ENCODE measurements around the gene CCDC81.
"Not testable (repeated sequence)": the region's sequence is repeated elsewhere in the genome, so short reads cannot be mapped to it uniquely, and the experiment has no call there.

DNA sequence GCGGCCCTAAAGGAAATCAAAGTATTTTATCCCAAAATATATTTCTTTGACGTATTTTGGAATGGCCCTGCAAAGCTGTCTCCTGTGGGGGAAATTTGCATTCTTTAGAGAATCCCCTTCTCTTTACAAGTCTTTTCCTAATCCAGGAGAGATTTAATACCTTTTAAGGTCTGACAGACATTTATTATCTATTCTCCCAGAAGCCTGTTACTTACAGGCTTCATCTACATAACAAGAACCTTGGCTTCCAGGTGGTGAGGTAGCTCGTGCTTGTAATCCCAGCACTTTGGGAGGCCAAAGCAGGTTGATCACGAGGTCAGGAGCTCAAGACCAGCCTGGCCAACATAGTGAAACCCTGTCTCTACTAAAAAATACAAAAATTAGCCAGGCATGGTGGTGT, 17.3 kb upstream of the CCDC81 start:
- not testable (repeated sequence) for TF ChIP-seq POLR2A (conservative IDR thresholded peaks at IDR 0.05); HDAC2 (IDR thresholded peaks at IDR 0.05); RB1 (IDR thresholded peaks at IDR 0.05; ENCODE audit: low read depth); FOSL1 (tag; conservative IDR thresholded peaks at IDR 0.05); NFE2 (IDR thresholded peaks at IDR 0.05; ENCODE audit: low read depth); MAFF (IDR thresholded peaks at IDR 0.05; ENCODE audit: low read length)
- TF ChIP-seq, protein P1, sequence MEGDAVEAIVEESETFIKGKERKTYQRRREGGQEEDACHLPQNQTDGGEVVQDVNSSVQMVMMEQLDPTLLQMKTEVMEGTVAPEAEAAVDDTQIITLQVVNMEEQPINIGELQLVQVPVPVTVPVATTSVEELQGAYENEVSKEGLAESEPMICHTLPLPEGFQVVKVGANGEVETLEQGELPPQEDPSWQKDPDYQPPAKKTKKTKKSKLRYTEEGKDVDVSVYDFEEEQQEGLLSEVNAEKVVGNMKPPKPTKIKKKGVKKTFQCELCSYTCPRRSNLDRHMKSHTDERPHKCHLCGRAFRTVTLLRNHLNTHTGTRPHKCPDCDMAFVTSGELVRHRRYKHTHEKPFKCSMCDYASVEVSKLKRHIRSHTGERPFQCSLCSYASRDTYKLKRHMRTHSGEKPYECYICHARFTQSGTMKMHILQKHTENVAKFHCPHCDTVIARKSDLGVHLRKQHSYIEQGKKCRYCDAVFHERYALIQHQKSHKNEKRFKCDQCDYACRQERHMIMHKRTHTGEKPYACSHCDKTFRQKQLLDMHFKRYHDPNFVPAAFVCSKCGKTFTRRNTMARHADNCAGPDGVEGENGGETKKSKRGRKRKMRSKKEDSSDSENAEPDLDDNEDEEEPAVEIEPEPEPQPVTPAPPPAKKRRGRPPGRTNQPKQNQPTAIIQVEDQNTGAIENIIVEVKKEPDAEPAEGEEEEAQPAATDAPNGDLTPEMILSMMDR (IDR thresholded peaks at IDR 0.05 in 2 of 3, conservative IDR thresholded peaks at IDR 0.05 in 1 of 3; ENCODE audit: insufficient read depth in 2 of 3, low read depth in 1 of 3, low read length in 3 of 3) = not testable (repeated sequence)
